H1 (cell line): ENCODE measurements around the gene PIK3CA. TPM values are rescaled to one million over a fixed set of nuclear protein-coding genes. Genes with fewer than 3 reads are reported as not detected.

ENCODE experiments used
- CTCF ChIA-PET: fragments of 300-600 bp; sonication (Branson Sonifier 250); formaldehyde crosslinking; loops from one replicate; lab custom pipeline; 2021; ENCODE audit not compliant: partially characterized antibody; lab: Charles Lee
- POLR2A ChIA-PET: fragments of 300-600 bp; sonication (Branson Sonifier 250); formaldehyde crosslinking; loops from one replicate; lab custom pipeline; 2021; ENCODE audit warnings: inconsistent platforms; ENCODE audit not compliant: partially characterized antibody; lab: Charles Lee
- DNase-seq, 2 experiments: peaks; one replicate each; pipeline versions ENCODE4 v3.0.0 to v3.0.0-alpha.2; 2010 to 2022; ENCODE audit warnings: low spot score in 2 of 2, low read depth in 1 of 2, mixed read lengths in 1 of 2
- FAIRE-seq: peaks from 2 replicates; lab custom pipeline; 2011; peaks lifted over from hg19 to GRCh38; lab: Jason Lieb, UNC
- H2AFZ ChIP-seq: 2 replicates; pipeline ENCODE4 v1.8.1; 2012; ENCODE audit warnings: low read length, inconsistent platforms
- H2AK5ac ChIP-seq: 2 replicates; pipeline ENCODE4 v1.6.1; 2013; ENCODE audit warnings: low read depth, low read length
- H2BK120ac ChIP-seq: replicated peaks from 2 replicates; pipeline ENCODE3; 2013; ENCODE audit warnings: low read depth, low read length, inconsistent platforms
- H2BK12ac ChIP-seq: 2 replicates; pipeline ENCODE4 v1.6.1; 2013; ENCODE audit warnings: low read depth, low read length
- H2BK15ac ChIP-seq: 2 replicates; pipeline ENCODE4 v1.6.1; 2013; ENCODE audit warnings: low read length
- H2BK20ac ChIP-seq: 2 replicates; pipeline ENCODE4 v1.6.1; 2013; ENCODE audit warnings: low read length
- H2BK5ac ChIP-seq: 2 replicates; pipeline ENCODE4 v1.6.1; 2013; ENCODE audit warnings: low read depth, low read length
- H3K14ac ChIP-seq: 2 replicates; pipeline ENCODE4 v1.6.1; 2013; ENCODE audit warnings: inconsistent platforms; ENCODE audit not compliant: insufficient read length
- H3K18ac ChIP-seq: 2 replicates; pipeline ENCODE4 v1.6.1; 2013; ENCODE audit warnings: low read length; ENCODE audit errors: extremely low read depth
- H3K23ac ChIP-seq: 2 replicates; pipeline ENCODE4 v1.6.1; 2013; ENCODE audit warnings: inconsistent platforms; ENCODE audit not compliant: insufficient read length
- H3K23me2 ChIP-seq: 2 replicates; pipeline ENCODE4 v1.6.1; 2013; ENCODE audit warnings: low read depth, low read length
- H3K27ac ChIP-seq: 2 replicates; pipeline ENCODE4 v1.6.1; 2011; ENCODE audit warnings: low read depth, low read length, inconsistent platforms
- H3K27me3 ChIP-seq, 4 experiments: replicated peaks in 1 of 4; 1 replicate in 1 of 4; 2 replicates in 3 of 4; pipeline versions ENCODE4 v1.6.1 to v1.8.1; 2011 to 2013; ENCODE audit warnings: low read length in 3 of 4, mild to moderate bottlenecking in 3 of 4, inconsistent platforms in 2 of 4, mixed read lengths in 2 of 4, moderate library complexity in 1 of 4; ENCODE audit not compliant: control insufficient read depth in 3 of 4, insufficient read depth in 3 of 4; ENCODE audit errors: extremely low read depth in 1 of 4
- H3K36me3 ChIP-seq, 4 experiments: 2 replicates each; pipeline versions ENCODE4 v1.6.1 to v1.8.1; 2011 to 2013; ENCODE audit warnings: mild to moderate bottlenecking in 4 of 4, low read length in 3 of 4, moderate library complexity in 2 of 4, control low read depth in 1 of 4, inconsistent platforms in 1 of 4; ENCODE audit not compliant: insufficient read depth in 4 of 4, control insufficient read depth in 2 of 4
- H3K4ac ChIP-seq: replicated peaks from 2 replicates; pipeline ENCODE3; 2013; ENCODE audit warnings: low read length, low read depth, mixed read lengths, inconsistent platforms; ENCODE audit not compliant: insufficient read length
- H3K4me1 ChIP-seq, 4 experiments: replicated peaks in 1 of 4; 1 replicate in 1 of 4; 2 replicates in 3 of 4; pipeline versions ENCODE4 v1.6.1 to v1.8.1; 2011 to 2013; ENCODE audit warnings: low read length in 3 of 4, inconsistent platforms in 2 of 4, mixed read lengths in 1 of 4; ENCODE audit not compliant: insufficient read depth in 4 of 4, control insufficient read depth in 3 of 4
- H3K4me2 ChIP-seq, 2 experiments: 2 replicates each; pipeline versions ENCODE4 v1.6.1 to v1.8.1; 2011 to 2013; ENCODE audit warnings: low read depth in 2 of 2, low read length in 2 of 2, control low read depth in 1 of 2, inconsistent platforms in 1 of 2, mild to moderate bottlenecking in 1 of 2; ENCODE audit not compliant: insufficient read depth in 1 of 2
- H3K4me3 ChIP-seq, 4 experiments: fragments of 200-600, 300-600 bp in 1 of 4; sonication (generic), shearing (Covaris generic), sonication (Bioruptor Twin) in 1 of 4; 2 replicates each; pipeline versions ENCODE4 v1.5.1 to v1.8.1; 2011 to 2016; ENCODE audit warnings: low read length in 4 of 4, low read depth in 3 of 4, control low read depth in 2 of 4, inconsistent platforms in 2 of 4, mild to moderate bottlenecking in 2 of 4, mixed read lengths in 1 of 4, moderate library complexity in 1 of 4; ENCODE audit not compliant: insufficient read depth in 2 of 4; ENCODE audit errors: extremely low read depth in 1 of 4
- H3K56ac ChIP-seq: replicated peaks from 2 replicates; pipeline ENCODE3; 2013; ENCODE audit warnings: low read depth, mild to moderate bottlenecking, mixed read lengths, low read length, inconsistent platforms; ENCODE audit not compliant: insufficient read length
- H3K79me1 ChIP-seq: 2 replicates; pipeline ENCODE4 v1.6.1; 2013; ENCODE audit warnings: low read depth, low read length, control low read depth
- H3K79me2 ChIP-seq, 2 experiments: 2 replicates each; pipeline versions ENCODE4 v1.6.1 to v1.8.1; 2012 to 2013; ENCODE audit warnings: low read length in 2 of 2, mild to moderate bottlenecking in 2 of 2, inconsistent platforms in 1 of 2; ENCODE audit not compliant: insufficient read depth in 2 of 2, control insufficient read depth in 1 of 2
- H3K9ac ChIP-seq, 4 experiments: replicated peaks in 1 of 4; 1 replicate in 1 of 4; 2 replicates in 3 of 4; pipeline versions ENCODE4 v1.6.1 to v1.8.1; 2011 to 2013; ENCODE audit warnings: low read depth in 3 of 4, low read length in 3 of 4, control low read depth in 2 of 4, mild to moderate bottlenecking in 2 of 4, moderate library complexity in 2 of 4, inconsistent platforms in 1 of 4; ENCODE audit errors: extremely low read depth in 1 of 4
- H3K9me3 ChIP-seq, 2 experiments: 2 replicates each; pipeline versions ENCODE4 v1.6.1 to v1.8.1; 2012 to 2013; ENCODE audit warnings: mild to moderate bottlenecking in 2 of 2, moderate library complexity in 2 of 2, control low read depth in 1 of 2, inconsistent platforms in 1 of 2, low read depth in 1 of 2, low read length in 1 of 2, mixed read lengths in 1 of 2; ENCODE audit not compliant: insufficient read depth in 2 of 2
- H4K20me1 ChIP-seq, 2 experiments: replicated peaks in 1 of 2; 2 replicates each; pipeline versions ENCODE3 to v1.8.1; 2011 to 2013; ENCODE audit warnings: inconsistent platforms in 2 of 2, low read length in 2 of 2, mild to moderate bottlenecking in 1 of 2; ENCODE audit not compliant: insufficient read depth in 2 of 2, control insufficient read depth in 1 of 2
- H4K5ac ChIP-seq: 2 replicates; pipeline ENCODE4 v1.6.1; 2013; ENCODE audit warnings: low read length, low read depth, mixed read lengths, inconsistent platforms; ENCODE audit not compliant: insufficient read length
- H4K8ac ChIP-seq: 2 replicates; pipeline ENCODE4 v1.8.0; 2013; ENCODE audit warnings: mild to moderate bottlenecking, moderate library complexity, low read length, inconsistent platforms; ENCODE audit not compliant: insufficient read depth; ENCODE audit errors: extremely low read depth
- H4K91ac ChIP-seq: replicated peaks from 2 replicates; pipeline ENCODE3; 2013; ENCODE audit warnings: low read length, mixed read lengths, inconsistent platforms; ENCODE audit not compliant: insufficient read length
- RFX5 ChIP-seq: IDR thresholded peaks from 2 replicates; pipeline ENCODE4 v1.6.1; 2011; ENCODE audit warnings: low read depth, low read length, improper control_type of control experiment, borderline replicate concordance
- WGBS, 2 experiments: shearing (Covaris generic) in 1 of 2; methylation state at CpG; one replicate each; pipeline versions ENCODE4 v1.1.6 to v1.1.7; 2013 to 2015; ENCODE audit warnings: low lambda C conversion rate in 2 of 2, mixed read lengths in 2 of 2, inconsistent platforms in 1 of 2, low coverage in 1 of 2, missing lambda C conversion rate in 1 of 2; ENCODE audit not compliant: insufficient replicate concordance in 2 of 2, insufficient coverage in 1 of 2, insufficient read length in 1 of 2; ENCODE audit errors: extremely low coverage in 1 of 2, missing lambda C conversion rate in 1 of 2; 5-methylcytosine and 5-hydroxymethylcytosine counted together
- polyA plus RNA-seq, 7 experiments: library from polyadenylated mRNA; depleted of rRNA in 3 of 7; stranded (reverse) in 5 of 7; unstranded in 2 of 7; fragments of >200 nt in 5 of 7; fragments of 200-250 nt in 2 of 7; gene quantifications; 1 replicate in 5 of 7; 2 replicates in 1 of 7; 4 replicates in 1 of 7; pipeline versions ENCODE4 v1.2.1 to v1.2.3, GENCODE V29; 2011 to 2013; ENCODE audit warnings: missing spikeins in 2 of 7, mixed read lengths in 2 of 7
- total RNA-seq: library from RNA; stranded (reverse); fragmentation: NEBNext Ultra II Directional; extraction: Animal tissue kit (Norgen Biotek cat#: 25700); gene quantifications from 2 replicates; pipeline ENCODE4 v1.2.1, GENCODE V29; 2021

Gene PIK3CA
- total and polyA plus RNA-seq, 2 of the 8 experiments (the other 6 are each of a cell fraction or from before 2014, with no cell fraction given): 1.6 to 11.3 TPM

DNA sequence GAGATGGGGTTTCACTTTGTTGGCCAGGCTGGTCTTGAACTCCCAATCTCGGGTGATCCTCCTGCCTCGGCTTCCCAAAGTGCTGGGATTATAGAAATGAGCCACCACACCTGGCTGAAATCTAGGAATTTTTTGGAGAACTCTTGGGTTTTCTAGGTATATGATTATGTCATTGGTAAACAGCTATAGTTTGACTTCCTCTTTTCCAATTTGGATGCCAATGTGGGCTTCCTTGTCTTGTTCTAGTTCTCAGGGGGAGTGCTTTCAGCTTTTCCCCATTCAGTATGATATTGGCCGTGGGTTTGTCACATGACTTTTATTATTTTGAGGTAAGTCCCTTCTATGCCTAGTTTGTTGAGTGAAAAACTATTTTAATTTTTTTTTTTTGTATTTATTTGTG is 84.9 kb downstream of the PIK3CA start:
- H3K4me2 ChIP-seq: no peak overlapping the region
- no peak overlapping the region for H3K18ac ChIP-seq
- H2BK15ac ChIP-seq: no peak overlapping the region
- no peak overlapping the region for H3K4ac ChIP-seq
- H4K20me1 ChIP-seq: no peaks in the 10 kb centered on the region
- no peak overlapping the region for H3K14ac ChIP-seq
- no peak overlapping the region for H3K56ac ChIP-seq
- 84% methylated on average over 3 of the region's 3 CpGs; no CpG with 5 or more reads in 1 of the 2 experiments for WGBS, 2 experiments
- FAIRE-seq (no peak), DNase-seq (no peak)
- H2AK5ac ChIP-seq: no peak overlapping the region
- H3K27me3 ChIP-seq: no peaks in the 10 kb centered on the region
- no peak overlapping the region for H3K4me3 ChIP-seq
- no peak overlapping the region for H2BK20ac ChIP-seq
- no peaks in the 10 kb centered on the region for H3K4me1 ChIP-seq
- no peak overlapping the region for H4K91ac ChIP-seq
- H3K9me3 ChIP-seq: no peaks in the 10 kb centered on the region
- CTCF ChIA-PET: interaction anchor here (1.2 kb wide), 2 partner anchors 85 to 164 kb away, joined by 3 read pairs; partner anchors contain the start of gene PIK3CA
- peaks cover 0 to 12% (median 5%) of the 10 kb centered on the region in 4 experiments; a peak in 2 of 8 replicates for H3K36me3 ChIP-seq
- no peaks in the 10 kb centered on the region for H3K23me2 ChIP-seq
- no peak overlapping the region for H3K27ac ChIP-seq
- no peaks in the 10 kb centered on the region for H3K79me1 ChIP-seq
- H2AFZ ChIP-seq: no peak overlapping the region
- H3K79me2 ChIP-seq: no peaks in the 10 kb centered on the region
- no peak overlapping the region for H2BK12ac ChIP-seq
- no peak overlapping the region for H4K8ac ChIP-seq
- H4K5ac ChIP-seq: no peak overlapping the region
- H2BK5ac ChIP-seq: no peak overlapping the region
- POLR2A ChIA-PET: interaction anchor here (1.2 kb wide), 1 partner anchor 90 kb away, joined by 5 read pairs; the partner anchor contains the start of gene ZNF639
- no peak overlapping the region for H3K23ac ChIP-seq
- H2BK120ac ChIP-seq: no peak overlapping the region
- no peak overlapping the region for H3K9ac ChIP-seq
- TF ChIP-seq RFX5: no peak
